ENCODE measurements around the gene CELF2.
A peak's percentile ranks its signal among the peaks of the same experiment; 100 is the strongest.

Gene CELF2

DNA sequence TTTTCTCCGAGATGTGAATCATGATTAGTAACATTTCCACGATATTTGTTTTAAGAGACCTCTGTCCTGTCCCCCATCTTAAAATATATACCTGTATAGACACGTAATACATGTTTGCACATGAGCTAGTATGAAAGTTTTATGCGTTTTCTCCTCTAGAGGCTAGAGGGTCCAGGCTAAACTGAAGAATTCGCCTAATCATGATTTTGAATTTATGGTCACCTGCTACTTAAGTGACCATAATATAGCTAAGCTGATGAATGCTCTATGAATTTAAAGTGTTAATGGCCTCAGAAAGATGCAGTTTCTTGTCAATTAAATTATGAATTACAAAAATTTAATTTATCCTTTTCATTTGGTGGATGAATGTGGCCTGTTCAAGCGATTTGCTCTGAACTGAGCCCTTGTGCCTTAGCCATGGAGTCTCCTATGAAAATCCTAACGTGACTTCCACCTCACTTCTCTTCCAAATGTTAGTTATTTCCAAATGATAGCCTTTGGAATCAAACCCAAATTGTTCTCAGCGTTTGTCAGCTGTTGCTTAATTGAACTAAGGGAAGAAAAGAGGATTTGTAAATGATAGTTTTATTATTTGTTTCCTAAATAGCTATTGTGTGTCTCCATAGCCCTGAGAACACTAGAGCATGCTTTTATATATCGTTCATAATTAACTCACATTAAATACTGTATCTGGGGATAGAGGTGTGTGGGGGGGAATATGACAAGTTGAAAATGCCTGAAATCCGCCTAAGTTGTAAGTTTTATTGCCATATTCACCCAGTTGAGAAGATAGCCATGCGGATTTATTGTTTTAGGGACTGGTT is 2.3 kb downstream of the CELF2 start:
- H2AFZ ChIP-seq (ENCODE audit: low read depth, low read length) = no peak overlapping the region
- no peaks in the 10 kb centered on the region for H3K27me3 ChIP-seq (ENCODE audit: insufficient read depth, low read length)
- H3K4me3 ChIP-seq (ENCODE audit: low read length) = peak overlapping the region; percentile 82
- no peaks in the 10 kb centered on the region for H3K9me3 ChIP-seq (ENCODE audit: low read length)
- H3K36me3 ChIP-seq (ENCODE audit: insufficient read depth, low read length) = no peaks in the 10 kb centered on the region
- H3K4me1 ChIP-seq (ENCODE audit: insufficient read depth, low read length) = peaks cover 33% of the 10 kb centered on the region

GRCh38 chr10:11020548-11020942 is 2.9 kb downstream of the CELF2 start:
- Histone ChIP-seq H3K36me3 (ENCODE audit: insufficient read depth, low read length) (no peaks in the 10 kb centered on the region), H2AFZ (ENCODE audit: low read depth, low read length) (no peak overlapping the region), H3K27me3 (ENCODE audit: insufficient read depth, low read length) (no peaks in the 10 kb centered on the region), H3K4me3 (ENCODE audit: low read length) (no peak overlapping the region), H3K4me1 (ENCODE audit: insufficient read depth, low read length) (peaks cover 28% of the 10 kb centered on the region), H3K9me3 (ENCODE audit: low read length) (peaks cover 2% of the 10 kb centered on the region)

- Histone ChIP-seq H3K9me3 (ENCODE audit: low read length) (peaks cover 2% of the 10 kb centered on the region), H3K4me3 (ENCODE audit: low read length) (no peak overlapping the region), H3K4me1 (ENCODE audit: insufficient read depth, low read length) (peaks cover 26% of the 10 kb centered on the region), H2AFZ (ENCODE audit: low read depth, low read length) (no peak overlapping the region), H3K36me3 (ENCODE audit: insufficient read depth, low read length) (no peaks in the 10 kb centered on the region), H3K27me3 (ENCODE audit: insufficient read depth, low read length) (no peaks in the 10 kb centered on the region)
Observed at GRCh38 chr10:11022213-11022612, 4.5 kb downstream of the CELF2 start.

GRCh38 chr10:11023009-11023953 is 5.6 kb downstream of the CELF2 start:
- Histone ChIP-seq H3K4me1 (ENCODE audit: insufficient read depth, low read length) (peaks cover 23% of the 10 kb centered on the region), H3K27me3 (ENCODE audit: insufficient read depth, low read length) (no peaks in the 10 kb centered on the region), H3K4me3 (ENCODE audit: low read length) (no peak overlapping the region), H2AFZ (ENCODE audit: low read depth, low read length) (no peak overlapping the region), H3K9me3 (ENCODE audit: low read length) (peaks cover 2% of the 10 kb centered on the region), H3K36me3 (ENCODE audit: insufficient read depth, low read length) (no peaks in the 10 kb centered on the region)

DNA sequence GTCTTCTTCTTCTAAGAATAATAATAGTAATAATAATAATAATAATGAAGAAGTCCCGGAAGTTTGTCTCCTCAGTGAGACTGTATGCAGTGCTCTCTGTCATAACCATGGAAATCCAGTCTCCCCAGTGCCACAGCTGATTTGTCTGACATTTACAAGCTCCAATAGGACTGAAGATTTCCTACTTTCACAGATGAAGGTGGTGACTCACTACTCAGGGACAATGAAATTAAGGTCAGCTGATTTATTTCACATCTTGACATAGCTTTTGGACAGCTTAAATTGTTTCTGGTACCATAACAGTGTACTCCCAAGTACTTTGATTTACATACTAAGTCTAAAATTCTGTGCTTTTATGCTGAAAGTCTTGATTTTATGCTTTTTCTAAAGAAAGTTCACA is 6.9 kb downstream of the CELF2 start:
- no peak overlapping the region for H2AFZ ChIP-seq (ENCODE audit: low read depth, low read length)
- H3K4me3 ChIP-seq (ENCODE audit: low read length) = no peak overlapping the region
- H3K27me3 ChIP-seq (ENCODE audit: insufficient read depth, low read length) = no peaks in the 10 kb centered on the region
- peaks cover 2% of the 10 kb centered on the region for H3K9me3 ChIP-seq (ENCODE audit: low read length)
- peaks cover 15% of the 10 kb centered on the region for H3K4me1 ChIP-seq (ENCODE audit: insufficient read depth, low read length)
- H3K36me3 ChIP-seq (ENCODE audit: insufficient read depth, low read length) = no peaks in the 10 kb centered on the region

DNA sequence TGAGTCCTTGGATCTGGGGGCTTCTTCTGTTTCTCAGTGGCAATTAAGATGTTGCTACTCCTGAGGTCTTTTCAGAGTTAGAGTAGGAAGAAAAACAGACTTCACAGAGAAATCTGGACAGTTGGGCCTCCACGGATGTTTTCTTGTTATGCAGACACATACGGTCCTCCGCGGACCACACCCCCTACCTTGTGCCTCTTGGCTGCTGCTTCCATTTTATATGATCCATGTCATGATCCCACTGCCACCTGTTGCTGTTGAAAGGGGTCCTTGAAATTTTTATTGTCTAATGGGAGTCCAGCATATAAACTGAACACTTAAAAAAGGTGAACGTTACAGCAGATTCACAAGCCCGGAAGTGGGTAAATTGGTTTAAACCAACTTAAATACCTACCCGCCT is 8.3 kb downstream of the CELF2 start:
- peaks cover 7% of the 10 kb centered on the region for H3K4me1 ChIP-seq (ENCODE audit: insufficient read depth, low read length)
- H3K9me3 ChIP-seq (ENCODE audit: low read length) = peaks cover 2% of the 10 kb centered on the region
- no peak overlapping the region for H2AFZ ChIP-seq (ENCODE audit: low read depth, low read length)
- H3K4me3 ChIP-seq (ENCODE audit: low read length) = no peak overlapping the region
- H3K36me3 ChIP-seq (ENCODE audit: insufficient read depth, low read length) = peaks cover 2% of the 10 kb centered on the region
- H3K27me3 ChIP-seq (ENCODE audit: insufficient read depth, low read length) = no peaks in the 10 kb centered on the region

DNA sequence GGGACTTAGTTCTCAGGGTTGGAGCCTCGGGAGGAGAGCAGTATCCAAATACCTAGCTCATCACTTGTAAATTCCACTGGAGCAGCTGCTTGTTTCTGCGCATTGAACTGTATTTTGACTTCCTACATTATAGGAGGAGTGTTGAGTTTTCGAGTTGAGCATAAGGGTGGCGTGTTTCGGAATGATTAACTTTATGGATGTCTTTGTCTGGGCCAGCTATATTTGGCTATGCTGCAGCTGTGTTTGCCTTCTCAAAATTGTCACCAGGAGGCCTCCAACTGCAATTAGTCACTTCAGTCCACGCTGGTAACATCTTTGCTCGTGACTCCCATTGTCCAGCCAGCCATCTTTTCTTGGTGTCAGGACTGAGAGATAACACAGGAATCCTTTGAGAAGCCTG is 9.1 kb downstream of the CELF2 start:
- Histone ChIP-seq H3K9me3 (ENCODE audit: low read length) (peaks cover 2% of the 10 kb centered on the region), H3K27me3 (ENCODE audit: insufficient read depth, low read length) (no peaks in the 10 kb centered on the region), H3K4me3 (ENCODE audit: low read length) (no peak overlapping the region), H3K36me3 (ENCODE audit: insufficient read depth, low read length) (peaks cover 2% of the 10 kb centered on the region), H2AFZ (ENCODE audit: low read depth, low read length) (no peak overlapping the region), H3K4me1 (ENCODE audit: insufficient read depth, low read length) (peaks cover 5% of the 10 kb centered on the region)

DNA sequence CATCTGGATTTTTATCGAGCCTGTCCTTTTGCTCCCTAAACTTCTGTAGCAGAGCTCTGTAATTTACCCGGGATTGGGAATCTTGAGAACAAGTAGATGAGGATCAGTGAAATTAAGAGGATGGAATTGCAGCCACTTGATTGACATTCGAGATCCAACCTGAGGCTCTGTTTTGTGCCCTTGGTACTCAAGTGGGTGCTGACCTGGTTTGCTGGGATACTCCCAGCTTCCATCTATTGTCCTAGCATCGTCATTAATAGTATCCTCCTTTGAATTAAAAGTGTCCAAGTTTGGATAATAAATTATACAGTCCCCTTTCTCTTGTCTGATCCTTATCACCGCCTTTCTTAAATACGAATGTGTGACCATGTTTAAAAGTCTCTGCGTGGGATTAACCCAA is 17.1 kb downstream of the CELF2 start:
- Histone ChIP-seq H3K4me1 (ENCODE audit: insufficient read depth, low read length) (no peaks in the 10 kb centered on the region), H3K36me3 (ENCODE audit: insufficient read depth, low read length) (peaks cover 2% of the 10 kb centered on the region), H3K4me3 (ENCODE audit: low read length) (no peak overlapping the region), H3K9me3 (ENCODE audit: low read length) (peaks cover 5% of the 10 kb centered on the region), H2AFZ (ENCODE audit: low read depth, low read length) (no peak overlapping the region), H3K27me3 (ENCODE audit: insufficient read depth, low read length) (no peaks in the 10 kb centered on the region)

DNA sequence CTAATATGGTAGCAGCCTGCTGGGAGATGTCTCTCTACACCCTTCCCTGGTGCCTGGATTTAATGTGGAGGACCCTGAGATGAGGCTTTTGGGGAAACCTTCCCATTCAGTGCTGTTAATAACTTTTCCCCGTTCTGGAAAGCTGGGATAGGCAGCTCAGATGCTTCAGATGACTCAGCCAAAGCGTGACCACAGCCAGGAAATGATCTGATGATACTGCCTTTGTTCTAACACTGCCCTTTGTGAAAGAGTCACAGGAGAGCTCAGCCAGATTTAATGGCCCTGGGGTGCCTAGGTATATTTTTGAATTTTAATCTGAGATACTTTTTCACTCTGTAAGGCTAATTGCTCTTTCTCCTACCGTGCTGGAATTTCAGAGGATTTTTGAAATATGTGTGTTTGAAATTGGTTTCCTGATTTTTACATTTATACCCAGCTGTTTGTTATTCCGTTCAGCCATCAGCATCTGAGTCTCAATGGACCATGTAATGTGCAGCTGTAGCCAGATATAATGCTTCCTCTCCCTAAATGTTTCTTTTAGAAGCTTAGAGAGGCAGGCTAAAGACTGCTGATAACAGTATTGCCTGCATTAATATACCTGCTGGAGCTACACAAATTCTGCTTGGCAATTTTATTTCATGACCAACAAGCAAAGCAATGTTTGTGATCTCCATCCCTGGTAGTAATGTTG is 17.8 kb downstream of the CELF2 start:
- Histone ChIP-seq H3K36me3 (ENCODE audit: insufficient read depth, low read length) (no peaks in the 10 kb centered on the region), H3K4me1 (ENCODE audit: insufficient read depth, low read length) (no peaks in the 10 kb centered on the region), H2AFZ (ENCODE audit: low read depth, low read length) (no peak overlapping the region), H3K4me3 (ENCODE audit: low read length) (no peak overlapping the region), H3K9me3 (ENCODE audit: low read length) (peaks cover 5% of the 10 kb centered on the region), H3K27me3 (ENCODE audit: insufficient read depth, low read length) (no peaks in the 10 kb centered on the region)

DNA sequence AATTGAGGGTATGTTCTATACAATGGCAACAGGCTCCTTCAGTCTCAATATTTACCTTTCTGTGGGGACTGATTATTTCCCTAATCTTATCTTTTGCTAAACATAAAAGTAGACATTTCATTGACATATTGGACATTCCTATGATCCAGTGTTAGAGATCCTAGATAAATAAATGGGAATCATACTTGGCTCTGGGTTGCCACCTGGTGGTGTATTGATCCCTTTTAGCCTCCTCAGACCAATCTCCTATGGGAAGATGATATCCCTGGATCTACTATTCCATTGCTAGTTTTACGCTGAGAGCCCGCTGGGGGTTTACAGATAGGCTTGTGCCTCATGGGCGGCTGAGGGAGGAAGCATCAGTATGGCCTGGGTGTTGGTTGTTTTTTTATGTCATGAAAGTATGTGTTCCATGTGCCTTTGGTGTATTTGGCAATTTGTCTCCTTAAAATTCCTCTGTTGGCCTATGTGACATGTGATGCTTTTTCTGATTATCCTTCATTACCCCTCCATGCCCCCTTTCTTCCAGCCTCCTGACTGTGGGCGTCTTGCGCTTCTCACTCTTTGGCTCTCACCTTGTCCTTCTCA is 18.8 kb downstream of the CELF2 start:
- H3K4me3 ChIP-seq (ENCODE audit: low read length) = no peak overlapping the region
- no peaks in the 10 kb centered on the region for H3K36me3 ChIP-seq (ENCODE audit: insufficient read depth, low read length)
- H3K9me3 ChIP-seq (ENCODE audit: low read length) = peaks cover 5% of the 10 kb centered on the region
- no peaks in the 10 kb centered on the region for H3K4me1 ChIP-seq (ENCODE audit: insufficient read depth, low read length)
- no peaks in the 10 kb centered on the region for H3K27me3 ChIP-seq (ENCODE audit: insufficient read depth, low read length)
- no peak overlapping the region for H2AFZ ChIP-seq (ENCODE audit: low read depth, low read length)

- Histone ChIP-seq H3K27me3 (ENCODE audit: insufficient read depth, low read length) (no peaks in the 10 kb centered on the region), H3K4me1 (ENCODE audit: insufficient read depth, low read length) (no peaks in the 10 kb centered on the region), H3K4me3 (ENCODE audit: low read length) (no peak overlapping the region), H2AFZ (ENCODE audit: low read depth, low read length) (no peak overlapping the region), H3K9me3 (ENCODE audit: low read length) (peaks cover 5% of the 10 kb centered on the region), H3K36me3 (ENCODE audit: insufficient read depth, low read length) (no peaks in the 10 kb centered on the region)
Observed at GRCh38 chr10:11037991-11038390, 20.3 kb downstream of the CELF2 start.

- Histone ChIP-seq H3K4me1 (ENCODE audit: insufficient read depth, low read length) (no peaks in the 10 kb centered on the region), H2AFZ (ENCODE audit: low read depth, low read length) (no peak overlapping the region), H3K36me3 (ENCODE audit: insufficient read depth, low read length) (peaks cover 7% of the 10 kb centered on the region), H3K27me3 (ENCODE audit: insufficient read depth, low read length) (no peaks in the 10 kb centered on the region), H3K4me3 (ENCODE audit: low read length) (no peak overlapping the region), H3K9me3 (ENCODE audit: low read length) (peaks cover 7% of the 10 kb centered on the region)
Observed at GRCh38 chr10:11042357-11042756, 24.7 kb downstream of the CELF2 start.

Measured in neuron (in vitro differentiated cells).